Measurements from ENCODE around the gene LCOR.

GRCh38 chr10:96896884-96897589 is 64.9 kb downstream of the LCOR start:
- no peak for TF ChIP-seq POLR2A (IDR thresholded peaks at IDR 0.05)
- no peak for TF ChIP-seq CTCF (IDR thresholded peaks at IDR 0.05)
- no peak for TF ChIP-seq EP300 (IDR thresholded peaks at IDR 0.05)
